GM21723 (cell line): ENCODE data around the gene GINS2.

Experiments used
- ATAC-seq: cut with Tn5 transposase; IDR thresholded peaks from one replicate; pipeline ENCODE4 v1.9.1; 2021; ENCODE audit warnings: mild to moderate bottlenecking, moderate library complexity; ENCODE audit not compliant: unreplicated experiment

GINS2 gene

DNA sequence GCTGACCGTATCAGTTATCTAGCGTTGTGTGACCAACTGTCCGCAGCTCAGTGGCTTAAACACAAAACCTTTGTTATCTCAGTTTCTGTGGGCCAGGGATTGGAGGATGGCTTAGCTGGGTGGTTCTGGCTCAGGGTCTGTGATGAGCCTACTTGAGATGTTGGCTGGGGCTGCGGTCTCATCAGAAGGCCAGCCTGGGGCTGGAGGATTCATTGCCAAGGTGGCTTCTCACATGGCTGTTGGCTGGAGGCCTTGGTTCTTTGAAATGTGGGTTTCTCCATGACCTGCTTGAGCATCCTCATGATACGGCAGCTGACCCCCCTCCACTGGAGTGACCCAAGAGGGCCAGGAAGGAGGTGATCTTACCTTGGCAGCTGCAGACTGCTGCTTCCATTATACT, 58.9 kb downstream of the GINS2 start:
- ATAC-seq: no peak

GRCh38 chr16:85629326-85629725, 59.4 kb downstream of the GINS2 start:
- no peak for ATAC-seq

GRCh38 chr16:85628645-85629044, 60.1 kb downstream of the GINS2 start:
- no peak for ATAC-seq

DNA sequence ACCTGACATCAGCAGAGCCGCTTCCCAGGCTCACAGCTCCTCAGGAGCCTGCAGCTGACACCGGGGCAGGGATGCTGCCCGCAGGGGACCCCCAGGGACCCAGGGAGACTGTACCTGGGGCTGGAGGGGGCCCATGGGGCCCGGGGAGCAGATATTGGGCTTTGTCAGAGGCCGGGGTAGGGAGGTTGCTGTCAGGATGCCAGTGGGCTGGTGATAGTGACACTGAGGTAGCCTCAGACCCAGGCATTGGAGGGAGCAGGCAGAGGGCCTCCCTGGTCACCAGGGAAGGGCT, 60.5 kb downstream of the GINS2 start:
- no peak for ATAC-seq

DNA sequence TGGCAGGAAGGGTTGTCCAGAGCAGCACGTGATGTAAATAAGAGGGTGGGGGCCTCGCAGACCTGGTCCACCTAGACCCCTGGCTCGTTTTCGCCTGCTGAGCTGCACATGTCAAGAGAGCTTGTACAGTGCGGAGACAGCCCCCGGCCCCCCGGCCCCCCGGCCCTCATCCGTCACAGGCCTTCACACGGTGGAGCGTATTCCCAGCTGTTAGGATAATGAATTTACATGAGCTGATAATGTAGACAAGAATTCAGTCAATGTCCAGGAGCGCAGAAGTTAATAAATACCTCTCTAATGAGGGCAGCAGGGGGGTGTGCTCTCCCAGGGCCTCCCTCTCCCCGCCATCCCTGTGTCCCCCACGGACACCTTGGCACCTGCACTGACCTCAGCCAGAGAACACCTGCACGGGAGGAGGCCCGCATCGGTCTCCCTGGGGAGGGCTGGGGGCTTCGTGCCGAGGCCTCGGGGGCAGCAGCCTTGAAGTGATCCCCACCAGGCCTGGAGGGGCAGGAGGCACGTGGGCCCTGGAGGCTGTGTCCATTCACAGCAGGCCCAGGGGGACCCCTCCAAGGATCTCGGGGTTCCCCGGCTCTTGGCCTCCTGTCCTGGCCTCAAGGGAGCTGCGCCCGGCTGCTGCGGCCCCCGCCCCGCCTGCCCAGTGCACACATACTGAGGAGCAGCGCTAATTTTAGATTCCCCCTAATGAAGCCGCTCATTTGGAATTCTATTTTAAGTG, 61.1 kb downstream of the GINS2 start:
- no peak for ATAC-seq

DNA sequence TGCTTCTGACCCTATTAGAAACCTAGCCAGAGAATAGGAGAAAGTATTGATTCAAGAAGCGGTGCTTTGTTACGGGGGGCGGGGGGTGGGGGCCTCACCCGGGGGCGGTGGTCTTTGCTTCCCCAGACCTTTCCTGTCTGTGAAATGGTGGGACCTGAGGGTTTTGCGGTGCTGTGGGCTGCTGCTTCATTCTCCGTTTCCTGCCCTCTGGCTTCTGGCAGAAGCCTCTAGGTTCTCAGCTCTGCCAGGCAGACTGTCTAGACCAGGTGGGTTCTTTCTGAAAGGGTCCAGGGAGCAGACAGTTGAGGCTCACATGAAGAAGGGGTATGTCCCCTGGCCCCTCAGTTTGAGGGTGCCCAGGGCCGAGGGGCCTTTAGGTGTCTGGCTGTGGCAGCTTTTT, 61.7 kb downstream of the GINS2 start:
- ATAC-seq: no peak
